ENCODE results near the gene TNIK.

The TNIK gene

GRCh38 chr3:171340434-171340833, 119.8 kb downstream of the TNIK start:
- Histone ChIP-seq H3K4me3 (ENCODE audit: insufficient read length, low read depth) (no peak overlapping the region), H3K36me3 (ENCODE audit: insufficient read depth, insufficient read length, low read length) (no peaks in the 10 kb centered on the region), H3K4me1 (ENCODE audit: insufficient read depth, insufficient read length) (no peaks in the 10 kb centered on the region), H3K9ac (ENCODE audit: insufficient read length, low read depth) (no peak overlapping the region), H3K9me3 (ENCODE audit: insufficient read depth, low read length) (no peaks in the 10 kb centered on the region), H3K27me3 (ENCODE audit: insufficient read depth, insufficient read length) (no peaks in the 10 kb centered on the region)
- TF ChIP-seq YY1 (IDR thresholded peaks at IDR 0.05; ENCODE audit: insufficient read depth, insufficient read length) (no peak), ZNF274 (IDR thresholded peaks at IDR 0.05; ENCODE audit: low read depth, low read length) (no peak), SUZ12 (IDR thresholded peaks at IDR 0.05; ENCODE audit: extremely low read depth, insufficient read depth, insufficient read length) (no peak)
- DNase-seq (ENCODE audit: low read depth, low spot score) = no peak

GRCh38 chr3:171339598-171339997, 120.6 kb downstream of the TNIK start:
- no peaks in the 10 kb centered on the region for H3K27me3 ChIP-seq (ENCODE audit: insufficient read depth, insufficient read length)
- no peak overlapping the region for H3K4me3 ChIP-seq (ENCODE audit: insufficient read length, low read depth)
- no peaks in the 10 kb centered on the region for H3K4me1 ChIP-seq (ENCODE audit: insufficient read depth, insufficient read length)
- no peaks in the 10 kb centered on the region for H3K9me3 ChIP-seq (ENCODE audit: insufficient read depth, low read length)
- TF ChIP-seq YY1 (IDR thresholded peaks at IDR 0.05; ENCODE audit: insufficient read depth, insufficient read length) (no peak), ZNF274 (IDR thresholded peaks at IDR 0.05; ENCODE audit: low read depth, low read length) (no peak), SUZ12 (IDR thresholded peaks at IDR 0.05; ENCODE audit: extremely low read depth, insufficient read depth, insufficient read length) (no peak)
- no peaks in the 10 kb centered on the region for H3K36me3 ChIP-seq (ENCODE audit: insufficient read depth, insufficient read length, low read length)
- H3K9ac ChIP-seq (ENCODE audit: insufficient read length, low read depth) = no peak overlapping the region
- no peak for DNase-seq (ENCODE audit: low read depth, low spot score)

DNA sequence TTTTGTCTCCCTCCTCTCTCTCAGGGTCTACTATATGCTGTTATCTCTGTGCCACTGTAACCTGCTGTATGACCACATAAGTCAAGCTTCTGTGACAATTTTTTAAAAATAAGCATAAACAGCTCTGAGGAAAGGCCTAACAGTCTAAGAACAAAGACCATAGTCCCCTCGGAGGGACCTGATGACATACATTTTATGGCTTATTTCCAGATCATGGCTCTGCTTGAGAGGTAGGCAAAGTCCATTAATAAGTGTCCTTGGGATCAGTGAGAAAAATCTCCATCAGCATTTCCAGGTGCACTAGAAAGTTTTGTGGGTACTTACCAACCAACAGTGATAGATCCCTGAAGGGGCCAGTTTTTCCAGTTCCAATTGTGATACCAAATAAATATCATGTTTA, 123.8 kb downstream of the TNIK start:
- no peak for TF ChIP-seq SUZ12 (IDR thresholded peaks at IDR 0.05; ENCODE audit: extremely low read depth, insufficient read depth, insufficient read length)
- no peak for TF ChIP-seq ZNF274 (IDR thresholded peaks at IDR 0.05; ENCODE audit: low read depth, low read length)
- TF ChIP-seq YY1 (IDR thresholded peaks at IDR 0.05; ENCODE audit: insufficient read depth, insufficient read length) = no peak
- H3K4me1 ChIP-seq (ENCODE audit: insufficient read depth, insufficient read length) = no peaks in the 10 kb centered on the region

DNA sequence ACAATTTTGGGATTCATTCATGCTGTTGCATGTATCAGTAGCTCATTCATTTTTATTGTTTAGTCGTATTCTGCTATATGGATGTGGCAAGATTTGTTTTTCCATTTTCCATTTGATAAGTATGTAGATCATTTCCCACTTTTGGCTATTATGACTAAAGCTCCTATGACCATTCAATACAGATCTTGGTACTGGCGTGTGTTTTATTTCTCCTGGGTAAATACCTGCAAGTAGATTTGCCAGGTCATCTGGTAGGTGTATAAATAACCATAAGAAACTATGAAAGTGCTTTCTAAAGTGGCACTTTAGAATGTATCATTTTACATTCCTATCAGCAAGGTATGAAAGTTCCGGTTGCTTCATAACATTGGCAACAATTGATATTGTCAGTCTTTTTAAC, 124.6 kb downstream of the TNIK start:
- Histone ChIP-seq H3K4me1 (ENCODE audit: insufficient read depth, insufficient read length) (no peaks in the 10 kb centered on the region), H3K9me3 (ENCODE audit: insufficient read depth, low read length) (no peaks in the 10 kb centered on the region), H3K36me3 (ENCODE audit: insufficient read depth, insufficient read length, low read length) (no peaks in the 10 kb centered on the region), H3K4me3 (ENCODE audit: insufficient read length, low read depth) (no peak overlapping the region), H3K27me3 (ENCODE audit: insufficient read depth, insufficient read length) (no peaks in the 10 kb centered on the region), H3K9ac (ENCODE audit: insufficient read length, low read depth) (no peak overlapping the region)
- TF ChIP-seq ZNF274 (IDR thresholded peaks at IDR 0.05; ENCODE audit: low read depth, low read length) (no peak), SUZ12 (IDR thresholded peaks at IDR 0.05; ENCODE audit: extremely low read depth, insufficient read depth, insufficient read length) (no peak), YY1 (IDR thresholded peaks at IDR 0.05; ENCODE audit: insufficient read depth, insufficient read length) (no peak)
- no peak for DNase-seq (ENCODE audit: low read depth, low spot score)

More for the DNA sequence above, 123.8 kb downstream of the TNIK start:
- DNase-seq (ENCODE audit: low read depth, low spot score) = no peak
- H3K9me3 ChIP-seq (ENCODE audit: insufficient read depth, low read length) = no peaks in the 10 kb centered on the region
- H3K27me3 ChIP-seq (ENCODE audit: insufficient read depth, insufficient read length) = no peaks in the 10 kb centered on the region
- no peak overlapping the region for H3K4me3 ChIP-seq (ENCODE audit: insufficient read length, low read depth)
- no peaks in the 10 kb centered on the region for H3K36me3 ChIP-seq (ENCODE audit: insufficient read depth, insufficient read length, low read length)
- H3K9ac ChIP-seq (ENCODE audit: insufficient read length, low read depth) = no peak overlapping the region

DNA sequence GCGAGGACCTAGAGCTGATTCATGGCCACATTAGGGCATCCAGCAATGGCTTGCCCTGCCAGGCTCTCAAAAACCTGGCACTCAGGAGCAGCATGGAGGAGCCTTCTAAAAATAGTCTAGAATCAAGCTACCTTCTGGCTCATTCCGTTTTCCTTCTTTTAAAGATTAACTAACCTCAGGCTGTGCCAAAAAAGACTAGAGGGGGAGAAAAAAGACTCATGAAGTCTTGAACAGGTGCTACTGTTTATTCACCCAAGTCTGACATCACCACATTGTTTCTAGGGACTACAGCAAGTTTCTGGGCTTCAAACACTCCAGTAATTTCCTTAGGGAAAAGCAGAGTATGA, 125.8 kb downstream of the TNIK start:
- Histone ChIP-seq H3K36me3 (ENCODE audit: insufficient read depth, insufficient read length, low read length) (no peaks in the 10 kb centered on the region), H3K9me3 (ENCODE audit: insufficient read depth, low read length) (no peaks in the 10 kb centered on the region), H3K4me3 (ENCODE audit: insufficient read length, low read depth) (no peak overlapping the region), H3K4me1 (ENCODE audit: insufficient read depth, insufficient read length) (no peaks in the 10 kb centered on the region), H3K9ac (ENCODE audit: insufficient read length, low read depth) (no peak overlapping the region), H3K27me3 (ENCODE audit: insufficient read depth, insufficient read length) (no peaks in the 10 kb centered on the region)
- DNase-seq (ENCODE audit: low read depth, low spot score) = no peak
- TF ChIP-seq YY1 (IDR thresholded peaks at IDR 0.05; ENCODE audit: insufficient read depth, insufficient read length) = no peak
- no peak for TF ChIP-seq SUZ12 (IDR thresholded peaks at IDR 0.05; ENCODE audit: extremely low read depth, insufficient read depth, insufficient read length)
- no peak for TF ChIP-seq ZNF274 (IDR thresholded peaks at IDR 0.05; ENCODE audit: low read depth, low read length)

- no peak for DNase-seq (ENCODE audit: low read depth, low spot score)
- no peaks in the 10 kb centered on the region for H3K27me3 ChIP-seq (ENCODE audit: insufficient read depth, insufficient read length)
- H3K36me3 ChIP-seq (ENCODE audit: insufficient read depth, insufficient read length, low read length) = no peaks in the 10 kb centered on the region
- TF ChIP-seq SUZ12 (IDR thresholded peaks at IDR 0.05; ENCODE audit: extremely low read depth, insufficient read depth, insufficient read length) (no peak), ZNF274 (IDR thresholded peaks at IDR 0.05; ENCODE audit: low read depth, low read length) (no peak), YY1 (IDR thresholded peaks at IDR 0.05; ENCODE audit: insufficient read depth, insufficient read length) (no peak)
- no peak overlapping the region for H3K4me3 ChIP-seq (ENCODE audit: insufficient read length, low read depth)
- H3K4me1 ChIP-seq (ENCODE audit: insufficient read depth, insufficient read length) = no peaks in the 10 kb centered on the region
- no peaks in the 10 kb centered on the region for H3K9me3 ChIP-seq (ENCODE audit: insufficient read depth, low read length)
- no peak overlapping the region for H3K9ac ChIP-seq (ENCODE audit: insufficient read length, low read depth)
Measured at GRCh38 chr3:171333784-171334464, 126.3 kb downstream of the TNIK start.

DNA sequence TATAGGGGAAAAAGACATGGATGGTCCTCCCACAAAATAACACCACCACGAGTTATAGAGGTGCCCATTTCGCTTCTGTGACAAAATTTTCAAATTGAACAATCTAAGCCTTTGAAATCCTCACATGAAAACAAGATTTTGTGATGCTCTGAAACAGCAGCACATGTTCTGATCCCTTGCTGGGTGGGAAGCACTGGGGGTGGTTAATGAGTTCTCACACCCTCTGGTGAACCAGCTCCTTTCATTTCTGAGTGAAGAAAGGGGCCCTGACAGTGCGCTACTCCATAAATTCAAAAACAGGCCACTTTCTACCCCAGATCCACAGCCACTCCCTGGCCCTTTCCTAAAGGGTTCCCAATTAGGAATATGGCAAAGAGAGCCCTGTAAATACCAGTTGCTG, 129.3 kb downstream of the TNIK start:
- no peaks in the 10 kb centered on the region for H3K27me3 ChIP-seq (ENCODE audit: insufficient read depth, insufficient read length)
- H3K9me3 ChIP-seq (ENCODE audit: insufficient read depth, low read length) = no peaks in the 10 kb centered on the region
- no peak for DNase-seq (ENCODE audit: low read depth, low spot score)
- H3K4me1 ChIP-seq (ENCODE audit: insufficient read depth, insufficient read length) = no peaks in the 10 kb centered on the region
- TF ChIP-seq SUZ12 (IDR thresholded peaks at IDR 0.05; ENCODE audit: extremely low read depth, insufficient read depth, insufficient read length) = no peak
- TF ChIP-seq YY1 (IDR thresholded peaks at IDR 0.05; ENCODE audit: insufficient read depth, insufficient read length) = no peak
- no peak for TF ChIP-seq ZNF274 (IDR thresholded peaks at IDR 0.05; ENCODE audit: low read depth, low read length)
- no peaks in the 10 kb centered on the region for H3K36me3 ChIP-seq (ENCODE audit: insufficient read depth, insufficient read length, low read length)
- H3K4me3 ChIP-seq (ENCODE audit: insufficient read length, low read depth) = no peak overlapping the region
- no peak overlapping the region for H3K9ac ChIP-seq (ENCODE audit: insufficient read length, low read depth)
